GM12878 (cell line): ENCODE measurements around the gene VPS16. TPM values are rescaled to one million over a fixed set of nuclear protein-coding genes. Genes with fewer than 3 reads are reported as not detected.

ENCODE experiments used
- ATF7 ChIP-seq: fragments of 450-650 bp; IDR thresholded peaks from 2 replicates; pipeline ENCODE4 v1.6.1; 2016; ENCODE audit warnings: low read depth, mild to moderate bottlenecking
- CUX1 ChIP-seq: IDR thresholded peaks from 2 replicates; pipeline ENCODE4 v1.6.1; 2012; ENCODE audit warnings: improper control_type of control experiment, low read depth, low read length; ENCODE audit not compliant: insufficient replicate concordance
- EED ChIP-seq: sonication (generic); IDR thresholded peaks from 2 replicates; pipeline ENCODE4 v1.6.1; 2016; ENCODE audit warnings: antibody characterized with exemption, low read depth
- IKZF2 ChIP-seq, 2 experiments: fragments of 450-650 bp; IDR thresholded peaks; 2 replicates each; pipeline ENCODE4 v1.6.1; 2017; ENCODE audit warnings: mild to moderate bottlenecking in 2 of 2, moderate library complexity in 2 of 2
- POLR2AphosphoS5 ChIP-seq: IDR thresholded peaks from 2 replicates; pipeline ENCODE4 v1.6.1; 2011; ENCODE audit warnings: mild to moderate bottlenecking, low read length, inconsistent platforms
- RAD21 ChIP-seq: IDR thresholded peaks from 2 replicates; pipeline ENCODE4 v1.6.1; 2011; ENCODE audit warnings: mild to moderate bottlenecking, low read depth, low read length, moderate library complexity; ENCODE audit not compliant: insufficient read depth
- RELA ChIP-seq: fragments of 450-650 bp; IDR thresholded peaks from 2 replicates; pipeline ENCODE4 v1.8.0; 2014; ENCODE audit warnings: borderline replicate concordance; ENCODE audit not compliant: partially characterized antibody
- SIN3A ChIP-seq: IDR thresholded peaks from 2 replicates; pipeline ENCODE4 v1.6.1; 2012; ENCODE audit warnings: low read depth, low read length, improper control_type of control experiment
- SMARCA5 ChIP-seq: fragments of 450-650 bp; IDR thresholded peaks from 2 replicates; pipeline ENCODE4 v1.6.1; 2017; ENCODE audit warnings: mild to moderate bottlenecking
- SREBF2 ChIP-seq: IDR thresholded peaks from 2 replicates; pipeline ENCODE4 v1.6.1; 2012; ENCODE audit warnings: mild to moderate bottlenecking, low read length
- SUZ12 ChIP-seq: fragments of 200-600 bp; sonication (generic); IDR thresholded peaks from one replicate; pipeline ENCODE4 v1.6.1; 2018; ENCODE audit warnings: antibody characterized with exemption, mild to moderate bottlenecking; ENCODE audit not compliant: unreplicated experiment
- USF1 ChIP-seq: IDR thresholded peaks from 2 replicates; pipeline ENCODE4 v1.6.1; 2011; ENCODE audit warnings: borderline replicate concordance, low read depth, mild to moderate bottlenecking, moderate library complexity, mixed read lengths, low read length; ENCODE audit not compliant: insufficient read depth; ENCODE audit errors: extremely low read length
- ZNF217 ChIP-seq: fragments of 450-650 bp; IDR thresholded peaks from 2 replicates; pipeline ENCODE4 v1.6.1; 2017; ENCODE audit warnings: antibody characterized with exemption, mild to moderate bottlenecking
- polyA plus RNA-seq, 11 experiments: library from polyadenylated mRNA; depleted of rRNA in 4 of 11; unstranded in 6 of 11; stranded (reverse) in 5 of 11; fragments of >200 nt; fragmentation: Nextera tagmentation in 4 of 11; fragmentation: Illumina TruSeq in 1 of 11; extraction: Ambion mirVana in 4 of 11; extraction: Trizol in 1 of 11; gene quantifications; 1 replicate in 1 of 11; 2 replicates in 10 of 11; pipeline versions ENCODE4 v1.2.1 to v1.2.3, GENCODE V29; 2011 to 2016; ENCODE audit warnings: inconsistent platforms in 2 of 11, missing spikeins in 2 of 11, low read depth in 1 of 11
- total RNA-seq, 4 experiments: library from RNA; depleted of rRNA in 3 of 4; stranded (reverse); fragments of >200 nt in 3 of 4; fragmentation: Illumina TruSeq in 1 of 4; extraction: Trizol in 1 of 4; gene quantifications; 2 replicates each; pipeline versions ENCODE4 v1.2.1 to v1.2.3, GENCODE V29; 2013 to 2021
- TF ChIP-seq, protein P1 (sequence below): fragments of 450-650 bp; IDR thresholded peaks from 2 replicates; pipeline ENCODE4 v1.6.1; 2018; ENCODE audit warnings: mild to moderate bottlenecking, low read depth, moderate library complexity; ENCODE audit not compliant: partially characterized antibody
- TF ChIP-seq, protein P2 (sequence below), 3 experiments: IDR thresholded peaks in 2 of 3; conservative IDR thresholded peaks in 1 of 3; 2 replicates each; pipeline ENCODE4 v1.5.1; 2011; ENCODE audit warnings: low read depth in 3 of 3, low read length in 3 of 3, mild to moderate bottlenecking in 3 of 3, control low read depth in 2 of 3, moderate library complexity in 2 of 3, inconsistent platforms in 1 of 3, mixed read lengths in 1 of 3; ENCODE audit not compliant: control insufficient read depth in 2 of 3, insufficient read depth in 1 of 3; ENCODE audit errors: extremely low read depth in 1 of 3

The VPS16 gene
- total and polyA plus RNA-seq, 10 of the 15 experiments (the other 5 are each of a cell fraction or from before 2014, with no cell fraction given) = 8.4 to 37.5 (median 26.4) TPM

DNA sequence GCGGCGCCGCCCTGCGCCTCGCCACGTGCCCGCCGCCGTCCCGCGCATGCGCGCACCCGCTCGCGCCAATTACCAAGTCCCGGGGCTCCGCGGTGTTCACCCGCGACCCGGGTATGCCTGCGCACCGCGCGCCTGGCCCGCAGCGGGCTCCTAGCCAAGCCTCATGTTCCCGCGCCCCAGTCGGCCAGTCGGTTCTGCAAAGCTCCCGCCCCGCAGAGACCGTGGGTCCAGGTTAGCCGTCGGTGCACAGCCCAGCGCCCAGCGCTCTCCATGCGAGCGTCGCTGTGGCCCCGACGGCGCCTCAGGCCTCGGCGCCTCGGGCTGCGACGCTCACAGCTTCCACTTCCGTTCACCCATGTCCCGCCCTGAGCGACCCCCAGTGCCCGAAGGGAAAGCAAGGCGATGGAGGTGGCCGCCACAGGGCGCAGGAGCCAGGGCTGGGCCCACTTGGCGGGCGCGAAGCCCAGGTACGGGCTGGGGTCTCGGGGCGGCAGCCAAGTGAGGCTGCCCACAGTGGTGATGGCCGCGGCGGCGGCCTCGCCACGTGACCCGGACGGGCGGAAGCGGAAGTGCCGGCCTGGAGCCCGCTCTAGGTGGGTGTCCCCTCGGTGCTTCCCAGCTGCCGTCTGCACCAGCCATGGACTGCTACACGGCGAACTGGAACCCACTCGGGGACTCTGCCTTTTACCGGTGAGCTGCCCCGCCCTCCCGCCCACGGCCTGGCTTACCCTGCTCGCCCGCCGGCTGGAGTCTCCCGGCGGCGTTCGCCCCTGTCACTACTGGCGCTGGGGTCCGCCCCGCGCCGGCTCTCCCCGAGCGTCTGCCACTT is at the start of gene VPS16, which contains the start of gene PCED1A (continued):
- TF ChIP-seq SMARCA5 = no peak; the same call in 1 of the 2 replicates
- TF ChIP-seq POLR2AphosphoS5 = peak; percentile 81
- no peak for TF ChIP-seq EED
- TF ChIP-seq, protein P1, sequence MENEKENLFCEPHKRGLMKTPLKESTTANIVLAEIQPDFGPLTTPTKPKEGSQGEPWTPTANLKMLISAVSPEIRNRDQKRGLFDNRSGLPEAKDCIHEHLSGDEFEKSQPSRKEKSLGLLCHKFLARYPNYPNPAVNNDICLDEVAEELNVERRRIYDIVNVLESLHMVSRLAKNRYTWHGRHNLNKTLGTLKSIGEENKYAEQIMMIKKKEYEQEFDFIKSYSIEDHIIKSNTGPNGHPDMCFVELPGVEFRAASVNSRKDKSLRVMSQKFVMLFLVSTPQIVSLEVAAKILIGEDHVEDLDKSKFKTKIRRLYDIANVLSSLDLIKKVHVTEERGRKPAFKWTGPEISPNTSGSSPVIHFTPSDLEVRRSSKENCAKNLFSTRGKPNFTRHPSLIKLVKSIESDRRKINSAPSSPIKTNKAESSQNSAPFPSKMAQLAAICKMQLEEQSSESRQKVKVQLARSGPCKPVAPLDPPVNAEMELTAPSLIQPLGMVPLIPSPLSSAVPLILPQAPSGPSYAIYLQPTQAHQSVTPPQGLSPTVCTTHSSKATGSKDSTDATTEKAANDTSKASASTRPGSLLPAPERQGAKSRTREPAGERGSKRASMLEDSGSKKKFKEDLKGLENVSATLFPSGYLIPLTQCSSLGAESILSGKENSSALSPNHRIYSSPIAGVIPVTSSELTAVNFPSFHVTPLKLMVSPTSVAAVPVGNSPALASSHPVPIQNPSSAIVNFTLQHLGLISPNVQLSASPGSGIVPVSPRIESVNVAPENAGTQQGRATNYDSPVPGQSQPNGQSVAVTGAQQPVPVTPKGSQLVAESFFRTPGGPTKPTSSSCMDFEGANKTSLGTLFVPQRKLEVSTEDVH = no peak
- TF ChIP-seq, protein P2, sequence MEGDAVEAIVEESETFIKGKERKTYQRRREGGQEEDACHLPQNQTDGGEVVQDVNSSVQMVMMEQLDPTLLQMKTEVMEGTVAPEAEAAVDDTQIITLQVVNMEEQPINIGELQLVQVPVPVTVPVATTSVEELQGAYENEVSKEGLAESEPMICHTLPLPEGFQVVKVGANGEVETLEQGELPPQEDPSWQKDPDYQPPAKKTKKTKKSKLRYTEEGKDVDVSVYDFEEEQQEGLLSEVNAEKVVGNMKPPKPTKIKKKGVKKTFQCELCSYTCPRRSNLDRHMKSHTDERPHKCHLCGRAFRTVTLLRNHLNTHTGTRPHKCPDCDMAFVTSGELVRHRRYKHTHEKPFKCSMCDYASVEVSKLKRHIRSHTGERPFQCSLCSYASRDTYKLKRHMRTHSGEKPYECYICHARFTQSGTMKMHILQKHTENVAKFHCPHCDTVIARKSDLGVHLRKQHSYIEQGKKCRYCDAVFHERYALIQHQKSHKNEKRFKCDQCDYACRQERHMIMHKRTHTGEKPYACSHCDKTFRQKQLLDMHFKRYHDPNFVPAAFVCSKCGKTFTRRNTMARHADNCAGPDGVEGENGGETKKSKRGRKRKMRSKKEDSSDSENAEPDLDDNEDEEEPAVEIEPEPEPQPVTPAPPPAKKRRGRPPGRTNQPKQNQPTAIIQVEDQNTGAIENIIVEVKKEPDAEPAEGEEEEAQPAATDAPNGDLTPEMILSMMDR (IDR thresholded peaks at IDR 0.05 in 2 of 3, conservative IDR thresholded peaks at IDR 0.05 in 1 of 3; ENCODE audit: control insufficient read depth in 2 of 3, extremely low read depth in 1 of 3, insufficient read depth in 1 of 3, low read depth in 3 of 3, low read length in 3 of 3) = no peak
- TF ChIP-seq RAD21 = no peak
- no peak for TF ChIP-seq ZNF217
- no peak; the same call in 1 of the 2 replicates for TF ChIP-seq SIN3A
- peak; percentile 35 for TF ChIP-seq RELA
- TF ChIP-seq IKZF2 (IDR thresholded peaks at IDR 0.05) = no peak
- TF ChIP-seq SUZ12 = no peak
- TF ChIP-seq USF1 = peak; percentile 99
- no peak for TF ChIP-seq ATF7
- TF ChIP-seq CUX1 = no peak
- TF ChIP-seq SREBF2 = no peak
